HepG2 (cell line): ENCODE results near the gene PLCL1. TPM values are rescaled to one million over a fixed set of nuclear protein-coding genes. Genes with fewer than 3 reads are reported as not detected.

Experiments used
- ATAC-seq: fragments of 200-7000 bp; cut with Tn5 transposase; 3 replicates; pipeline ENCODE4 v1.9.1; 2020; ENCODE audit warnings: mild to moderate bottlenecking, moderate library complexity
- BruUV-seq: library from RNA; stranded (reverse); fragments of 400-500 nt; replicated peaks from 2 replicates; lab custom pipeline; 2021; lab: Mats Ljungman, UMichigan
- CTCF ChIA-PET: fragments of 300-600 bp; formaldehyde crosslinking; extraction: SDS; loops from one replicate; lab custom pipeline; 2021; ENCODE audit warnings: low total read pairs, inconsistent platforms, low intra/inter-chr PET ratio; lab: Yijun Ruan, JAX
- POLR2A ChIA-PET: fragments of 350-600 bp; sonication (Branson Sonifier 250); formaldehyde crosslinking; loops from one replicate; lab custom pipeline; 2020; ENCODE audit warnings: antibody characterized with exemption, inconsistent platforms; lab: Yijun Ruan, JAX
- DNase-seq: peaks from one replicate; pipeline ENCODE4 v3.0.0-alpha.2; 2015; ENCODE audit warnings: low spot score
- FAIRE-seq: peaks from 3 replicates; lab custom pipeline; 2011; peaks lifted over from hg19 to GRCh38; lab: Jason Lieb, UNC
- H2AFZ ChIP-seq: one replicate; pipeline ENCODE4 v1.6.1; 2011; ENCODE audit warnings: low read length, inconsistent platforms
- H3K27ac ChIP-seq: fragments of 300-600 bp; 3 replicates; pipeline ENCODE4 v1.8.0; 2011; ENCODE audit warnings: mixed run types, mild to moderate bottlenecking, mixed read lengths, low read length, inconsistent platforms; ENCODE audit not compliant: insufficient read depth; ENCODE audit errors: extremely low read length
- H3K27me3 ChIP-seq, 2 experiments: fragments of 200-600 bp in 1 of 2; 2 replicates in 1 of 2; 3 replicates in 1 of 2; pipeline versions ENCODE4 v1.6.0 to v1.8.0; 2011; ENCODE audit warnings: low read length in 2 of 2, mild to moderate bottlenecking in 2 of 2, moderate library complexity in 2 of 2, inconsistent platforms in 1 of 2; ENCODE audit not compliant: insufficient read depth in 2 of 2, control insufficient read depth in 1 of 2
- H3K36me3 ChIP-seq, 2 experiments: fragments of 200-600 bp in 1 of 2; replicated peaks in 1 of 2; 2 replicates in 1 of 2; 3 replicates in 1 of 2; pipeline versions ENCODE4 v1.5.1 to v1.8.0; 2011; ENCODE audit warnings: low read length in 2 of 2, inconsistent platforms in 1 of 2; ENCODE audit not compliant: insufficient read depth in 2 of 2, control insufficient read depth in 1 of 2
- H3K4me1 ChIP-seq: 2 replicates; pipeline ENCODE4 v1.5.1; 2012; ENCODE audit warnings: low read length, inconsistent platforms; ENCODE audit not compliant: insufficient read depth
- H3K4me2 ChIP-seq: 2 replicates; pipeline ENCODE4 v1.6.0; 2011; ENCODE audit warnings: low read depth, low read length, inconsistent platforms
- H3K4me3 ChIP-seq, 3 experiments: fragments of 200-600 bp in 1 of 3; sonication (generic), shearing (Covaris generic) in 1 of 3; replicated peaks in 1 of 3; 2 replicates each; pipeline ENCODE4 v1.5.1; 2011 to 2016; ENCODE audit warnings: low read length in 3 of 3, inconsistent platforms in 2 of 3, low read depth in 2 of 3, mild to moderate bottlenecking in 2 of 3, control low read depth in 1 of 3, mixed read lengths in 1 of 3; ENCODE audit not compliant: insufficient read depth in 1 of 3
- H3K79me2 ChIP-seq: one replicate; pipeline ENCODE4 v1.6.1; 2011; ENCODE audit warnings: low read length, inconsistent platforms; ENCODE audit not compliant: insufficient read depth
- H3K9ac ChIP-seq: 2 replicates; pipeline ENCODE4 v1.6.0; 2011; ENCODE audit warnings: mild to moderate bottlenecking, low read depth, low read length, inconsistent platforms; ENCODE audit not compliant: insufficient read depth
- H3K9me3 ChIP-seq: 2 replicates; pipeline ENCODE4 v1.5.1; 2012; ENCODE audit warnings: mild to moderate bottlenecking, low read length
- H4K20me1 ChIP-seq: 2 replicates; pipeline ENCODE4 v1.6.0; 2011; ENCODE audit warnings: inconsistent platforms, mild to moderate bottlenecking, low read length, moderate library complexity; ENCODE audit not compliant: insufficient read depth
- CEBPG ChIP-seq: IDR thresholded peaks from 2 replicates; pipeline ENCODE4 v1.6.1; 2016
- KDM2A ChIP-seq: sonication (generic); formaldehyde crosslinking; IDR thresholded peaks from 2 replicates; pipeline ENCODE4 v1.4.0; 2020; ENCODE audit warnings: low read depth, missing genetic modification reagents, borderline replicate concordance
- NKX3-1 ChIP-seq: sonication (generic); formaldehyde crosslinking; IDR thresholded peaks from 2 replicates; pipeline ENCODE4 v1.5.0; 2020; ENCODE audit warnings: missing genetic modification reagents
- PAF1 ChIP-seq: IDR thresholded peaks from 2 replicates; pipeline ENCODE4 v1.6.1; 2016; ENCODE audit warnings: missing genetic modification reagents, missing compliant biosample characterization
- TCF7 ChIP-seq: sonication (generic); IDR thresholded peaks from 2 replicates; pipeline ENCODE4 v1.6.1; 2016; ENCODE audit warnings: antibody characterized with exemption, low read depth
- ZMYM2 ChIP-seq: sonication (generic); formaldehyde crosslinking; IDR thresholded peaks from 2 replicates; pipeline ENCODE4 v1.8.0; 2022; ENCODE audit warnings: mild to moderate bottlenecking, missing genetic modification reagents
- ZNF10 ChIP-seq: sonication (generic); formaldehyde crosslinking; IDR thresholded peaks from 2 replicates; pipeline ENCODE4 v1.4.0; 2020; ENCODE audit warnings: mild to moderate bottlenecking, low read depth, missing genetic modification reagents, borderline replicate concordance
- ZNF207 ChIP-seq: fragments of 450-650 bp; IDR thresholded peaks from 2 replicates; pipeline ENCODE4 v1.6.1; 2016; ENCODE audit warnings: antibody characterized with exemption, borderline replicate concordance
- ZNF350 ChIP-seq: sonication (generic); formaldehyde crosslinking; IDR thresholded peaks from 2 replicates; pipeline ENCODE4 v1.4.0; 2020; ENCODE audit warnings: mild to moderate bottlenecking, low read depth, missing genetic modification reagents, borderline replicate concordance
- ZNF644 ChIP-seq: IDR thresholded peaks from 2 replicates; pipeline ENCODE4 v1.6.1; 2016; ENCODE audit warnings: low read depth
- ZNF777 ChIP-seq: sonication (generic); formaldehyde crosslinking; IDR thresholded peaks from 2 replicates; pipeline ENCODE4 v1.4.0; 2020; ENCODE audit warnings: missing genetic modification reagents
- ZSCAN30 ChIP-seq: sonication (generic); formaldehyde crosslinking; IDR thresholded peaks from 2 replicates; pipeline ENCODE4 v1.5.0; 2020; ENCODE audit warnings: mild to moderate bottlenecking, missing genetic modification reagents
- WGBS: methylation state at CpG from one replicate; pipeline ENCODE4 v1.1.6; 2017; ENCODE audit warnings: low lambda C conversion rate; 5-methylcytosine and 5-hydroxymethylcytosine counted together
- in situ Hi-C: cut with HindIII; loops from 2 replicates; pipeline ENCODE4 v1.10.0; 2017; ENCODE audit warnings: low pct_unique_long_range_greater_than_20kb; ENCODE audit not compliant: extremely low pct_ligation_motif_present
- intact Hi-C: fragments of 100-400 bp; cut with micrococcal nuclease; formaldehyde crosslinking; loops from one replicate; pipeline ENCODE4 v1.10.0; 2022; ENCODE audit not compliant: unreplicated experiment
- polyA plus RNA-seq, 8 experiments: library from polyadenylated mRNA; depleted of rRNA in 3 of 8; stranded (reverse) in 7 of 8; unstranded in 1 of 8; fragments of >200 nt; fragmentation: Illumina TruSeq in 4 of 8; extraction: Trizol in 4 of 8; gene quantifications; 2 replicates each; pipeline versions ENCODE4 v1.2.1 to v1.2.3, GENCODE V29; 2011 to 2016; ENCODE audit warnings: low read depth in 4 of 8, missing spikeins in 1 of 8, mixed read lengths in 1 of 8; ENCODE audit not compliant: insufficient read depth in 1 of 8
- total RNA-seq, 5 experiments: library from RNA; depleted of rRNA; stranded (reverse); fragments of >200 nt; fragmentation: Illumina TruSeq; extraction: Trizol; gene quantifications; 2 replicates each; pipeline ENCODE4 v1.2.3, GENCODE V29; 2016; ENCODE audit warnings: low read depth in 1 of 5

PLCL1 gene
- total and polyA plus RNA-seq, 2 of the 13 experiments (the other 11 are each of a cell fraction or from before 2014, with no cell fraction given) = not detected

DNA sequence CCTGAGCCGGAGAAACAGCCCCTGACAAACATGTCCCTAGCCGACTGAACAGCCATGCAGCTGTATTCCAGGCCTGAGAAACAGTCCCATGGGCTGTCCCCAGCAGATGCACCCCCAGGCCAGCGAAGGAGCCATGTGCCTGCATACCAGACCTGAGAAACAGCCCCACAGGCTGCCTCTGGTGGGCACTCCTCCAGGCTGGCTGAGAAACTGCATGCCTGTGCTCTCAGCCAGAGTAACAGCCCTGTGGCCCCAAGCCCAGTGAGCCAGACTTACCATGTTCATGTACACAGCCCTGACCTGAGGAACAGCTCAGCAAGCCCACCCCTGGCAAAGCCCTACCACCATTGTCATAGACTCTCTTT, 44.1 kb upstream of the PLCL1 start:
- Histone ChIP-seq H3K9ac (no peak overlapping the region), H3K4me1 (no peaks in the 10 kb centered on the region), H3K27me3 (no peaks in the 10 kb centered on the region; a peak in 1 of 5 replicates), H2AFZ (no peak overlapping the region), H3K27ac (no peak overlapping the region), H4K20me1 (no peaks in the 10 kb centered on the region), H3K4me2 (no peak overlapping the region), H3K36me3 (no peaks in the 10 kb centered on the region), H3K4me3 (no peak overlapping the region), H3K9me3 (peaks cover 14% of the 10 kb centered on the region; the same call in 1 of the 2 replicates), H3K79me2 (no peaks in the 10 kb centered on the region)
- WGBS = 30% methylated on average over 2 of the region's 3 CpGs
- in situ Hi-C loops = no loop called here
- ATAC-seq = peak; percentile 90
- intact Hi-C loops = no loop called here
- ChIA-PET POLR2A (no interaction called here), CTCF (no interaction called here)
- FAIRE-seq = no peak
- TF ChIP-seq ZNF10 (CRISPR knock-in tag) (no peak), ZNF350 (CRISPR knock-in tag) (no peak), ZSCAN30 (no peak), NKX3-1 (CRISPR knock-in tag) (no peak), KDM2A (no peak), ZNF207 (no peak), ZNF777 (CRISPR knock-in tag) (no peak), ZMYM2 (CRISPR knock-in tag) (no peak), CEBPG (CRISPR knock-in tag) (no peak), PAF1 (CRISPR knock-in tag) (no peak), TCF7 (no peak), ZNF644 (no peak)
- no TSS peak for BruUV-seq
- DNase-seq = no peak
